B cell (primary cell): ENCODE measurements around the gene STRN.

Source experiments
- CTCF ChIP-seq: fragments of 200-600 bp; IDR thresholded peaks from one replicate; pipeline ENCODE4 v1.8.0; 2022; ENCODE audit warnings: antibody characterized with exemption, mild to moderate bottlenecking
- EZH2 ChIP-seq: IDR thresholded peaks from 2 replicates; pipeline ENCODE4 v1.6.1; 2012; ENCODE audit warnings: borderline replicate concordance, low read depth, mild to moderate bottlenecking, moderate library complexity, low read length; ENCODE audit not compliant: insufficient read depth, poor library complexity, severe bottlenecking

DNA sequence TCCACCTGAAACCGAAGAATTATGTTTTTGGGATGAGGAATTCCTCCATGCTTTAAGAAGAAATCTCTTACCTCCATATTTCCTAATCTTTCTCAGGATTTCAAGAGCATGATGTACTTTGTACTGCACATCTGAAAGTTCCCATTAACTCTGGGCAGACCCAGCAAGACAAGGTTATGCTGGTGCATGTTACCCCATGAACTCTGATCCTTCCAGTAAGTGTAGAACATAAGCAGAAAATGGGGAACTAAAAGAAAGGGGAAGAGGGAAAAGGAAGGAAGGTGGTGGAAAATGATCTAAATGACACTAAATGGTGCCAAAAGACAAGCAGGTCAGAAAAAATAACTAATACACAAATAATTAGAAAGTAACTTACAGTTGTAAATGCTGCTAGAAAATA is 50.7 kb downstream of the STRN start:
- TF ChIP-seq CTCF (no peak), EZH2 (no peak)
